SK-MEL-5 (cell line): ENCODE results near the gene APH1B. TPM values are rescaled to one million over a fixed set of nuclear protein-coding genes. Genes with fewer than 3 reads are reported as not detected.

Experiments
- DNase-seq: peaks from one replicate; pipeline ENCODE4 v3.0.0-alpha.2; 2016; ENCODE audit warnings: low read depth, low spot score
- in situ Hi-C: cut with HindIII; loops from 2 replicates; pipeline ENCODE4 v1.10.0; 2016; ENCODE audit warnings: low sequenced_read_pairs, high pct_unique_total_duplicates, low pct_unique_long_range_greater_than_20kb
- total RNA-seq: library from RNA; depleted of rRNA; stranded (reverse); fragments of >200 nt; shearing (Covaris generic); gene quantifications from 2 replicates; pipeline ENCODE4 v1.2.3, GENCODE V29; 2014

The APH1B gene
- total RNA-seq, 1 experiment from 2014 or later = 17.0 TPM

DNA sequence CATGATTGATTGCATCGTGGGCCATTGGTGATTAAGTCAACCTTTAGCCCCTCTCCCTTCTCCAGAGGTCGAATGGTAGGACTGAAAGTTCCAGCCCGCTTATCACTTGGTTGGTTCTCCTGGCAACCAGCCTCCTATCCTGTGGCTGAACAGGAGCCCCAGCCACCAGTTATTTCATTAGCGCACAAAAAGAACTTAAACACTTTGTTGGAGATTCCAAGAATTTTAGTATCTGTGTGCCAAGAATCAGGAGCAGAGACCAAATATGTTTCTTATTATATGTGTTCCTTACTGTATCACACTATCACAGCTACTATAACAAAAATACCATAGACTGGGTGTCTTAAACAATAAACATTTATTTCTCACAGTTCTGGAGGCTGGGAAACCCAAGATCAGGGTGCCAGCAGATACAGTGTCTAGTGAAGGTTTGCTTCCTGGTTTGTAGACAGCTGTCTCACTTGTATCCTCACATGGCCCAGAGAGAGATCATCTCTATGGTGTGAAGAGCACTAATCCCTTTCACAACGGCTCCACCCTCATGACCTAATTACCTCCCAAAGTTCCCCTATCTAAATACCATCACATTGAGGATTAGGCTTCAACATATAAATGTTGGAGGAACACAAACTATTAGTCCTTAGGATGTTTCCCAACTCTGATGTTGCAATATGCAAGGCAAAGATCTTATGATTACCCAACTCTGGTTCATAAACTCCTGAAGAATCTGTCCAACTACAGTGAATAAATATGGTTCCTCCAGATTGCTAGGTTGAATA lies 30.5 kb upstream of the APH1B start:
- in situ Hi-C loops = no loop called here
- DNase-seq = no peak

DNA sequence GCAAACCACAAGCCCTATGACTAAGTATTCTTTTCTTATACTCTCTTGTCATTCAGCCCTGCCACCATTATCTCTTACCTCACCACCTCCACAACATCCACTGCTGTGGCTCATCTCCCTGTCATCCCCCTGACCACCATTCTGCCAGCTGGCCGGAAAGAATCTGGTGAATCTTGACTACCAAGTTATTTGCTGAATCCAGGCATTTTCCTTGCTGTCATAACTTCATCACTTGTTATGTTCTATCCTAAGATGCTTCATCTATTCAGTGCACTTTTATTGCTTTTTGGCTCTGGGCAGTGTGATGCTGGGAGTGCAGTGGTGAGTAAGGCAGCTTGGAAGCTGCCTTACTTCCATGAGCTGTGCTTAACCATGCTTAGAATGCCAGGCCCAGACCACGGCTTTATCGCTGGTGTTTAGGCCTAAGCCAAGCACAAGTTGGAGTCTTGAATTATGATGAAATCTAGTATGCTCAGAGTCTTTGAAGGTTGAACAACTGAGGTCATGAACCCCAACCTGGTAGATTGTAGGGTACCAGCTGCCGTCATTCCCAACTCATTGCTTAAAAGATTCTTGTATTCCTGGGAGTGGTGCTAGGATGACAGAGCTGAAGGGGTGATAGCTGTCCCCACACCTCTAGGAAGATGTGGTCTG lies 27.0 kb upstream of the APH1B start:
- no peak for DNase-seq
- in situ Hi-C loops = no loop called here

DNA sequence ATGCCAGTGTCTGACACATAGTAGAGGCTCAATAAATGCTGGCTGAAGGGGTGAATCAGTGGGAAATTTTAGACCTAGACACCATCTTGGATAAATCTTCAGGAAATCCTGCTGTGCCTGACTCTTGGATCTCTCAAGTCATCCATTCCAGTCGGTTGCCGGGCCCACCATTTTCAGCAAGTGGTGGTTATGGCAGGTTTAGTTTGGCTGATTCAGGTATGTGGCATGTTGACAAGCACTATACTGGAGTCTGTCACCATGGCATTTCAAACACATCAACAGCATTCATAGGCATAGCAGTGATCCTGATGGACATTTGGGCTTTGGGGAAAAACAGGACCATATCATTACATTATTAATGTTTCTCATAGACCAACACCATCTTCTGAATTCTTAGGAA lies 25.7 kb upstream of the APH1B start:
- no peak for DNase-seq
- in situ Hi-C loops = no loop called here

DNA sequence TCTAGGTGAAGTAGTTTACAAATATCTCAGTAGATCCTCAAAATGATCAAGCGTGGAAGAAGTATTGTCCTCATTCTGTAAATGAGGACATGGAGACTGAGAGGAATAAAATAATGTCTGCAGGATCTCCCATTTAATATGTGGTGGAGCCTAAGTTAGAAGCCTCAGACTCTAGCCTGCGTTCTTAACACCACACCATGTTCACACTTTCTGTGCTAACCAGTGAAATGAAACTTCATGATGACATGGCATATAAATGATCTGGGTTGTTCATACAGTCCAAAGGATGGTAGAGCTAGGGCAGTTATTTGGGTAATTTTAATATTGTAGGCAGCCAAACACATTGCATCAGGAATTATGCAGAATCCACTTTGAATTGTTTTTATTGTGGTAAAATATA lies 25.1 kb upstream of the APH1B start:
- in situ Hi-C loops = no loop called here
- no peak for DNase-seq

DNA sequence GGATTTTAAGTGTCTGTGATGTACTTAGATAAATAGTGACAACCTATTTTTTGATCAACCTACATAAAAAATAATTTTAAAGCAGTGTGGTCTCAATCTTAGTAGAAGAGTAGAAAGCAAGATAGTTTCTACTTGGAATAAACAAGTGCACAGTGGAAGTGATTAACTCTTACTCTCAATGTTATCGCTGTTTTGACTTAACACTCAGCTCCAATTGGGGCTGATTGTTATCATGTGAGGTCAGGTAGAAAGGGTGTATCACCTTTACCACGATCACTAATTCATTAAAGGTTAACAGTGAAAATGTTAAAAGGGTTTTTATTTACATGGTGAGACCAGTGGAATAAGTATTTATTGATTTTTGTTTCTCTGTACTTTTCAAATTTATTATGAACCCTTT lies 22.4 kb upstream of the APH1B start:
- in situ Hi-C loops = no loop called here
- DNase-seq = no peak

DNA sequence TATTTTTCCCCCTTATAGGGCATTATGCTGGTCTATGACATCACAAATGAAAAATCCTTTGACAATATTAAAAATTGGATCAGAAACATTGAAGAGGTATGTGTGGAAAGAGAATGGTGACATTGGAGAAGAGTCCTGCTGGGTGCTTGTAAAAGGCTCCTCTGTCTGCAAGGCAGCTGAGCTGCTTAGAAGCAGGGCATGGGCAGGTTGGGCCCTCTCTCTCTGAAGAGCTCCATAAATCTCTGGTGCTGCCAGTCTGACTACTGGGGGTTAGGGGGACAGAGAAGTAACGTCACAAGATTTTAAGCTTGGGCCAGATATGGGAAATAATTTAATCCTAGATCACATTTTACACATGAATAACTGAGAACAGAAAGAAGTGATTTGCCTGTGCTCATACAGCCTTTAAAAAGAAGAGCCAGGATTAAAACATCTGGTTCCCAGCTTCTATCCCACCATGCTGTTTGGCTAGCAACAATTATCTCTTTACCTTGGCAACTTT lies 21.9 kb upstream of the APH1B start:
- DNase-seq = peak; percentile 37
- in situ Hi-C loops = no loop called here

DNA sequence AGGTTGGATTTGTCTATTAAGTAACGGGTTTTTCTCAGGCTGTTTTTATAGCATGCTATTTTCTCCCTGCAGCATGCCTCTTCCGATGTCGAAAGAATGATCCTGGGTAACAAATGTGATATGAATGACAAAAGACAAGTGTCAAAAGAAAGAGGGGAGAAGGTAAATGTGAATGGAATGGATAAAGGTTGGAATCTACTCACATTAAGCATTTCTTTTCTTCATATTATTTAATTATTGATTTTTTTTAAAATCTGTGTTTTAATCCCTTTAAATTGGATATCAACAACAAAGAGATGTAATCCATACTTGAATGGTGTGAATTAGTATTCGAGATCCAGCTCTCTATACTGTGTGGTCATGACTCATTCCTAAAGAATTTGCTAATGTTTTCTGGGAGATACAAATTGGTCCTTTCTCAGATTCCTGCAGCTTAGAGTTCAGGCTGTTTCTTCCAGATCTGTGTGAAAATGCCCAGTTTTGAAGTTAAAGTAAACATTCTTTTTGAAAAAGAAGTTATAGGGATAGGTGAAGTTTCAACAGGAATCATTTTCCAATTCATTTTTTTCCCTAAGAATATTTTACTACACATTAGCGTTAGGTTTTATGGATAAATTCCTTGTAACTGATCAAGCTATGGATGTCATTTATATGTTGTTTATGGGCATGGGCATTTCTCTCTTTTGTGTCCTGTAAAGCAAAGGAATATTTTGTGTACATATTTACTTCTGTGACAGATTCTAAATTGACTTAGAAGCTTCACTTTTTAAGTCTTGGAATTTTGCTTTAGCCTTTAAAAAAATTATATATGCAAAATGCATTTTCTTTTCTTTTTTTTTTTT lies 20.8 kb upstream of the APH1B start:
- peak; percentile 58 for DNase-seq
- in situ Hi-C loops = no loop called here

DNA sequence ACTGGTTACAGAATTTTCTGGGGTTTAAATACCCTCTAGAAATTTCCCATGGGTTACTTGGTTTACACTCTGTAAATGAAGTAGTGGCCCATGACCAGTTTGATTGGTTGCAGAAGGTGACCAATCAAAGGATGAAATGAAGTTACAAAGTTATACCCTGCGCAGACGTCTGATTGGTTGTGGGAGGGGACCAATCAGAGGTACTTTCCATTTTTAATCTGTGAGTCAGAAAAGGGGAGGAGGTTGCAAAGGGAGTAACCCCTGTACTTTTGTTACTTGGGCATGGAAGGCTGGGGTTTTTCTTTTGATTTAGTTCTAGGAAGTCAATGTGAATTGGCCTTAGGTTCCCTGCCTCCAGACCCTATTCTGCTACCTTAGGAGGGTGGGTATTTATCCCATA lies 18.7 kb upstream of the APH1B start:
- in situ Hi-C loops = no loop called here
- no peak for DNase-seq

DNA sequence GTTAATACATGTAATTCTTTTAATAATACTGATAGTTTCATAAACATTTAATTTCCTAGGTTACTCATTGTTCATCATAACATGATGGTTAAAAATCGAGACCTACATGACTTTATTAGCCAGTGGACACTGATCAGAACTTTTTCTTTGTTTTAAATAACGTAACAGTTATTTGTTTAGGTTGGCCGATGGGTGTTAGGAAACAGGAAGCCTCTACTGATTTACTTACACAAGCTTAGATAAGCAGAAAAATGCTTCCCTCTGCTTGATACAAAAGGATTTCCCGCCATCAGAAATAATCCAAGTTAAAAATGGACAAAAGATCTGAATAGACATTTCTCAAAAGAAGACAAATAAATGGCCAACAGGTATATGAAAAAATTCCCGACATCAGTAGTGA lies 16.6 kb upstream of the APH1B start:
- no peak for DNase-seq
- in situ Hi-C loops = no loop called here

DNA sequence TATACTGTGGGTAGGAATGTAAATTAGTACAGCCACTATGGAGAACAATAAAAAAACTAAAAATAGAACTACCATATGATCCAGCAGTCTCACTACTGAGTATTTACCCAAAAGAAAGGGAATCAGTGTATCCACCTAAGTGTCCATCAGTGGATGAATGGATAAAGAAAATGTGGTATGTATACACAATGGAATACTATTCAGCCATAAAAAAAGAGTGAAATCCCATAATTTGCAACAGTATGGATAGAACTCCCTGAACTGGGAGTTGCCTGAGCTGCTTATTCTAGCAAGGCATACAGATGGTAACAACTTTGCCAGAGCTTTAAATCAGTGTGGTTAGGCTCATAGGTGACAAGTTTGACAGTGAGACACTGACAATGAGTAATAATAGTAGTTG lies 16.1 kb upstream of the APH1B start:
- DNase-seq = no peak
- in situ Hi-C loops = no loop called here

DNA sequence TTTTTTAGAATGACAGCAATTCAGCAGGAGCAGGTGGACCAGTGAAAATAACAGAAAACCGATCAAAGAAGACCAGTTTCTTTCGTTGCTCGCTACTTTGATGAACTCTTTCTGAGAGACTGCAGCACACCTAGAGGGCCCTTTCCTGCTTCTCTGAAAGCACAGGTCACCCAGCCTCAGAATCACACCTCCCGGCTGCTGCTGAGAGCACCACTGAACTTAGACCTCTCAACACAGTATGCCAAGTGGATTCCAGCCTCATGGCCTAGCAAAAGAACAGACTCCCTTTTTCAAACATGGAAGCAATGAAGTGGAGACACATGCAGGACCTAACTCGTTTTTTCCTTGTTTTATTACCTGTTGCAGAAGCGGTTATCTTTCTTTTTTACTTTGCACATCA lies 13.9 kb upstream of the APH1B start:
- no peak for DNase-seq
- in situ Hi-C loops = no loop called here

DNA sequence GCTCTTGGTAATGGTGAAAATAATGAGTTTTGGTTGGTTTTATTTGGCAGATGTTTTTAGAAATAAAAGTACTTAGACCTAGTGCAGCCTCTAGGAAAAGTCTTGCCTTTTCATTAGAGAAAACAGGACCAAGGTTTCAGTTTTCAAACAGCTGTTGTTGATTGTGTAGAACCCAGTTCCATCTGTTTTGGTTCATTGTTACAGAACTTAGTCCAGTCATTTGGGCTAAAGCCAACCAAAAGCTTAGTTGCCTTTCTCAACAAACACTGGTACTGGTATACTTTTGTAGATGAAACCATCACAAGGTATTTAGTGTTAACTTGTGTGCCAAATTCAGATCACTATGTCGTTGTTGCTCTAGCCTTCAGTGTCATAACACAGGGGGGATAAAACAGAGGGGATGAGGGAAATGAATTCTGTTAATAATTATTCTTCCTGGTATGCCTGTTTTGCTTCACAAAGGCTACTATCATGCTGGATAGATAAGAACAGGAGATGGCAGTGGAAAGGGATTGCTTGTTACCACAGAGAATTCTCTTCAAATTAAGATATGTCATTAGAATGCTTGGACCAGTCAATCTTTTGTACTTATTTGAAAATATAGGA lies 12.6 kb upstream of the APH1B start:
- no peak for DNase-seq
- in situ Hi-C loops = no loop called here

DNA sequence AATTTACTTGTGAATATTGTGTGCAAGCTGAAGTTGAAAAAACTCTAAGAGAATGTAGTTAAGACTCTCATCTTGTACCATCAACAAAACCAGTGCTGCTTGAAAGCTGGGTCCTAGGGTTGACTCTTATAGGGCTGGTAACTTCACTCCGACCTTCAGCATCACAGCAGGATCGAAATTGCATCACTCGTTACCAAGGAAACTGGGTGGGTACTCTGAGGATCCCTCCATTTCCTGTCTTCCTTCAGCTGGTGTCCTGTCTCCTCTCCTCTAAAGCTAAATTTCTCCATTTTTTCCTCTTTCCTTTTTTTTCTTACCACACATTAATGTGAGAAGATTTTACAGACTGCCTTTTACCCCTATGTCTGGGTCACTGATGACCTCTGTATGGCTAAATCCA lies 3.0 kb upstream of the APH1B start:
- in situ Hi-C loops = no loop called here

DNA sequence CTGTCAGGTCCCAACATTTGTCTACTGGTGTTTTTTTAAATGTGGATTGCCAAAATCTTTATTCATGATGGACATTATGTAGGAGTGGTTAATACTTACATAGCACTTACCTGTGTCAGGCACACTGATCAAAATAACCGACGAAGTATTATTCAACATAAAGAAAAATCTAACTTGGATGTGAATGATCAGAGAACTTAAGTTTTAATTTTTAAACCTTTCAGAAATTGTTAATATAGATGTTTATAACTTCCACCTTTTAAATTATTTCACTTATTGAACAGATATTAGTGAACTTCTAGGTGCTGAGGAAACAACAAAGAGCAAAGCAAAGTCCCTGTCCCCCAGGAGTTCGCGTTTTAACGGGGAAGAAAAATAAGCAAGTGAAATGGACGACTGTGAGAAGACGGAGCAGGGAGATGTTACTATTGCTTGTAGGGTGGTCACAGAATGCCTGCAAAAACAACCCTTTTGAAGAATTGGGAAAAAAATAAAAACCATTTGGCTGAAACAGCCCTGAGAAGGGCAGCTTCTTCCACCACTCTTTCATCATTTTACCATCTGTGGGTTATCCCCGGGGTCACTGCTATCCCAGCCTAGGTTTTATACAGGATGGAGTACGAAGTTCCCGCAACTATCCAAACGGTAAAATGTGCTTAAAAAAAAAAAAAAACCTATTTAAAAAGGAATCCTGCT lies 915 bp upstream of the APH1B start:
- DNase-seq = no peak
- in situ Hi-C loops = no loop called here

More for the DNA sequence above, 3.0 kb upstream of the APH1B start:
- DNase-seq = peak; percentile 29

DNA sequence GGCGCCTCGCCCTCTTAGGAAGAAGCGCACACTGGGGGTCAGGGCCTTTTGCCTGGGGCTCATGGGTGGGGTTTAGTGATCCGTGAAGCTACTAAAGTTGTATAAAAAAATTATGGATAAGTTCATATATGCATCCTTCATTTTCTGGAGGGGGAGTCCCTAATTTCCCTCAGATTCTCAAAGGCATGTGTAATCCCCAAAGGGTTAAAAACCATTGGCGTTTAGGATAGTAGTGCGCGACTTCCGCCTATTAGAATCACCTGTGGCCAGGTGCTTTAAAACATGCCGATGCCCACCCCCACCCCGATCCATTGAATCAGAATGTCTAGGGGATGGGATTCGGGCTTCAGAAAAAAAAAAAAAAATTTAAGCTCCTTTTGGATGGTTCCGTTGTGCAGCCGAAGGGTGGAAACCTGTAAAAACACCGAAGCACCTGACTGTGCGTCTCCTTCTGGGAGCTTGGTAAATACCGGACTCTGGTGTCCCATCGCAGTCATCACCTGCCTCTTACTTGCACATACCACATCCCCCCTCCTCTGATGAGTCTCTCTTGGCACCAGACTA lies 570 bp downstream of the APH1B start:
- in situ Hi-C loops = no loop called here
- DNase-seq = no peak

DNA sequence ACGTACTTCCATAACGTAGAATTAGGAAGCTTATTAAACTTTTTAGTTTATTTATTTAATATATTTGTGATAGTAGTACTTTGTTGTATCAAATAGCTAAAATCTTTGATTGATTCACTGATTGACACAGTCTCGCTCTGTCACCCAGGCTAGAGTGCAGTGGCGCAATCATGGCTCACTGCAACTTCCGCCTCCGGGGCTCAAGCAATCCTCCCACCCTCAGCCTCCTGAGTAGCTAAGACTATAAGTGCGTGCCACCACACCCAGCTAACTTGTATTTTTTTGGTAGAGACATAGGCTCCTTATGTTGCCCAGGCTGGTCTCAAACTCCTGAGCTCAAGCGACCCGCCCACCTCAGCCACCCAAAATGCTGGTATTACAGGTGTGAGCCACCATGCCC lies 5.7 kb downstream of the APH1B start:
- DNase-seq = no peak
- in situ Hi-C loops = no loop called here

DNA sequence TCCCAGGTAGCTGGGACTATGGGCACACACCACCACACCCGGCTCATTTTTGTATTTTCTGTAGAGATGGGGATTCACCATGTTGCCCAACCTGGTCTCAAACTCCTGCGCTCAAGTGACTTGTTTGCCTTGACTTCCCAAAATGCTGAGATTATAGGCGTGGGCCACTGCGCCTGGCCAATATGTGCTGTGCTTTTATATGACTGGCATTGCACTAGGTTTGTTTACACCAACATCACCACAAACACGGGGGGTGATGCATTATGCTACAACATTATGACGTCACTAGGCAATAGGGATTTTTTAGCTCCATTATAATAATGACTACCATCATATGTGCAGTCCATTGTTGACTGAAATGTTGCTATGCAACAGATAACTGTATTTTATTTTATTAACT lies 6.9 kb downstream of the APH1B start:
- in situ Hi-C loops = no loop called here
- DNase-seq = no peak
